HepG2 (cell line): ENCODE data around the gene ESPNL. TPM values are rescaled to one million over a fixed set of nuclear protein-coding genes. Genes with fewer than 3 reads are reported as not detected.

ENCODE experiments used
- ATRX ChIP-seq: sonication (generic); formaldehyde crosslinking; IDR thresholded peaks from 2 replicates; pipeline ENCODE4 v1.4.0; 2020; ENCODE audit warnings: missing genetic modification reagents, borderline replicate concordance
- ELF3 ChIP-seq: IDR thresholded peaks from 2 replicates; pipeline ENCODE4 v1.6.1; 2016; ENCODE audit warnings: missing genetic modification reagents, missing compliant biosample characterization
- FOXJ3 ChIP-seq: sonication (generic); formaldehyde crosslinking; IDR thresholded peaks from 2 replicates; pipeline ENCODE4 v1.4.0; 2020; ENCODE audit warnings: missing genetic modification reagents, mild to moderate bottlenecking, borderline replicate concordance
- FOXM1 ChIP-seq: sonication (generic); formaldehyde crosslinking; IDR thresholded peaks from 2 replicates; pipeline ENCODE4 v1.5.0; 2020; ENCODE audit warnings: missing genetic modification reagents
- JDP2 ChIP-seq: sonication (generic); formaldehyde crosslinking; IDR thresholded peaks from 2 replicates; pipeline ENCODE4 v1.8.1; 2022; ENCODE audit warnings: missing genetic modification reagents, borderline replicate concordance
- KLF9 ChIP-seq: IDR thresholded peaks from 2 replicates; pipeline ENCODE4 v1.6.1; 2016; ENCODE audit warnings: low read depth
- MIER3 ChIP-seq: IDR thresholded peaks from 2 replicates; pipeline ENCODE4 v1.6.1; 2016; ENCODE audit warnings: missing compliant biosample characterization, borderline replicate concordance
- MTF2 ChIP-seq: sonication (generic); formaldehyde crosslinking; IDR thresholded peaks from 2 replicates; pipeline ENCODE4 v1.5.0; 2020; ENCODE audit warnings: missing genetic modification reagents, borderline replicate concordance
- NFIB ChIP-seq: sonication (generic); formaldehyde crosslinking; IDR thresholded peaks from 2 replicates; pipeline ENCODE4 v1.9.0; 2021; ENCODE audit warnings: missing genetic modification reagents, mild to moderate bottlenecking, borderline replicate concordance
- POLR2G ChIP-seq: fragments of 200-400 bp; formaldehyde crosslinking; IDR thresholded peaks from 2 replicates; pipeline ENCODE4 v1.6.1; 2018; ENCODE audit warnings: mild to moderate bottlenecking, low read depth, low read length, moderate library complexity
- ZBTB38 ChIP-seq: sonication (generic); formaldehyde crosslinking; IDR thresholded peaks from 2 replicates; pipeline ENCODE4 v1.5.1; 2020; ENCODE audit warnings: mild to moderate bottlenecking, missing genetic modification reagents
- ZFP36 ChIP-seq: fragments of 150-350 bp; IDR thresholded peaks from 2 replicates; pipeline ENCODE4 v1.6.1; 2018; ENCODE audit warnings: borderline replicate concordance, low read length, low read depth; ENCODE audit not compliant: partially characterized antibody
- ZKSCAN1 ChIP-seq: fragments of 150-350 bp; IDR thresholded peaks from 2 replicates; pipeline ENCODE4 v1.6.1; 2014; ENCODE audit warnings: low read length
- ZNF30 ChIP-seq: sonication (generic); formaldehyde crosslinking; IDR thresholded peaks from 2 replicates; pipeline ENCODE4 v1.5.0; 2020; ENCODE audit warnings: mild to moderate bottlenecking, missing genetic modification reagents
- ZNF460 ChIP-seq: sonication (generic); formaldehyde crosslinking; IDR thresholded peaks from 2 replicates; pipeline ENCODE4 v1.5.1; 2020; ENCODE audit warnings: missing genetic modification reagents, mild to moderate bottlenecking, borderline replicate concordance
- ZNF496 ChIP-seq: sonication (generic); formaldehyde crosslinking; IDR thresholded peaks from 2 replicates; pipeline ENCODE4 v1.8.1; 2023; ENCODE audit warnings: mild to moderate bottlenecking, moderate library complexity, missing genetic modification reagents; ENCODE audit not compliant: insufficient replicate concordance
- ZNF629 ChIP-seq: sonication (generic); formaldehyde crosslinking; conservative IDR thresholded peaks from 2 replicates; pipeline ENCODE4 v1.5.0; 2020; ENCODE audit warnings: missing genetic modification reagents
- ZNF644 ChIP-seq: IDR thresholded peaks from 2 replicates; pipeline ENCODE4 v1.6.1; 2016; ENCODE audit warnings: low read depth
- ZNF672 ChIP-seq: sonication (generic); formaldehyde crosslinking; IDR thresholded peaks from 2 replicates; pipeline ENCODE4 v1.8.1; 2022; ENCODE audit warnings: missing genetic modification reagents
- ZSCAN20 ChIP-seq: sonication (generic); formaldehyde crosslinking; IDR thresholded peaks from 2 replicates; pipeline ENCODE4 v1.4.0; 2020; ENCODE audit warnings: missing genetic modification reagents, mild to moderate bottlenecking, borderline replicate concordance
- polyA plus RNA-seq, 8 experiments: library from polyadenylated mRNA; depleted of rRNA in 3 of 8; stranded (reverse) in 7 of 8; unstranded in 1 of 8; fragments of >200 nt; fragmentation: Illumina TruSeq in 4 of 8; extraction: Trizol in 4 of 8; gene quantifications; 2 replicates each; pipeline versions ENCODE4 v1.2.1 to v1.2.3, GENCODE V29; 2011 to 2016; ENCODE audit warnings: low read depth in 4 of 8, missing spikeins in 1 of 8, mixed read lengths in 1 of 8; ENCODE audit not compliant: insufficient read depth in 1 of 8
- total RNA-seq, 5 experiments: library from RNA; depleted of rRNA; stranded (reverse); fragments of >200 nt; fragmentation: Illumina TruSeq; extraction: Trizol; gene quantifications; 2 replicates each; pipeline ENCODE4 v1.2.3, GENCODE V29; 2016; ENCODE audit warnings: low read depth in 1 of 5
- TF ChIP-seq, protein P1 (sequence below): sonication (generic); formaldehyde crosslinking; IDR thresholded peaks from 2 replicates; pipeline ENCODE4 v1.5.0; 2020; ENCODE audit warnings: mild to moderate bottlenecking, missing genetic modification reagents
- TF ChIP-seq, protein P2 (sequence below): IDR thresholded peaks from 2 replicates; pipeline ENCODE4 v1.6.1; 2018; ENCODE audit warnings: missing genetic modification reagents, mild to moderate bottlenecking, missing compliant biosample characterization
- TF ChIP-seq, protein P3 (sequence below): IDR thresholded peaks from 2 replicates; pipeline ENCODE4 v1.6.1; 2018; ENCODE audit warnings: missing genetic modification reagents
- TF ChIP-seq, protein P4 (sequence below): sonication (generic); formaldehyde crosslinking; IDR thresholded peaks from 2 replicates; pipeline ENCODE4 v1.5.0; 2020; ENCODE audit warnings: mild to moderate bottlenecking, low read depth, missing genetic modification reagents, borderline replicate concordance

ESPNL gene
- total and polyA plus RNA-seq, 2 of the 13 experiments (the other 11 are each of a cell fraction or from before 2014, with no cell fraction given) = 0.45 to 0.80 TPM

DNA sequence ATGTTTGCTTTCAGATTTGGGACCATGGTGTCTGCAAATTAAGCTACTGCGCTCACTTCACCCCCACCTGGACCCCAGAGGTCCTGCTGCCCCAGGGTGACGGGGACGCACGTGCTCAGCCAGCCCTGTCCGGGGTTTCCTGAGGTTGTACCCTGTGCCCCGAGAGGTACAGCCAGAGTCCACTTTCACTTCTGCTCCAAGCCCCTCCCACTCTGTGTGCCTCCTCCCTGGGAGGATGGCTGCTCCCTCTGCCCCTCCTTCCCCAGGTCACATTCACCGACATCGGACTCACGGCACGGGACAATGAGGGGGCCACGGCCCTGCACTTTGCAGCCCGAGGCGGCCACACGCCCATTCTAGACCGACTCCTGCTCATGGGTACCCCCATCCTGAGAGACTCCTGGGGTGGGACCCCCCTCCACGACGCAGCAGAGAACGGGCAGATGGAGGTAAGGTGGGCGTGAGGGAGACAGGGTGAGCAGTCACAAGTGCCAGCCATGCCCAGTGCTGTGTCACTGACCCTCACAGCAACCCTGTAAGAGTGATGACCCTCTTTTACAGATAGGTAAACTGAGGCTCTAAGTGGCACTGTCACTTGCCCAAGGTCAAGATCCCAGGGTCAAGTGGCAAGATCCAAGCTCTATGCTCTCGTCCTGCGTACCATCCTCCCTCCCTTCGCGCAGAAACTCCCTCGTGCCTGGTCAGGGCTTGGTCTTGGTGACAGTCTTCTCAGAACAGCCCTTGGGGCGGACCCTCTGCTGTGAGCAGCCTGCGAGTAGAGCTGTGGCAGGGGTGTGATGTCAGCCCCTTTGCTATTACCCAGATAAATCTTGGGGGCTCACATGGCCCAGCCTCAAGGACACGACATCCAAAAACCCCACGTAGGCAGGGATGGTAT is 7.6 kb downstream of the ESPNL start (continued):
- TF ChIP-seq POLR2G (peak; percentile 70), ZBTB38 (peak; percentile 71; the same call in 1 of the 2 replicates), MIER3 (CRISPR knock-in tag) (peak; percentile 64; the same call in 1 of the 2 replicates), ZFP36 (no peak), ZKSCAN1 (no peak), FOXJ3 (CRISPR knock-in tag) (no peak), ZNF629 (CRISPR knock-in tag) (peak; percentile 79), KLF9 (no peak), ZNF460 (CRISPR knock-in tag) (no peak), FOXM1 (CRISPR knock-in tag) (no peak), ZNF30 (CRISPR knock-in tag) (no peak; the same call in 1 of the 2 replicates), ZNF496 (CRISPR knock-in tag) (no peak), MTF2 (CRISPR knock-in tag) (no peak), ATRX (CRISPR knock-in tag) (no peak; the same call in 1 of the 2 replicates), ELF3 (CRISPR knock-in tag) (peak; percentile 66; the same call in 1 of the 2 replicates), JDP2 (CRISPR knock-in tag) (no peak), ZNF644 (CRISPR knock-in tag) (no peak), ZNF672 (CRISPR knock-in tag) (no peak), NFIB (no peak), ZSCAN20 (CRISPR knock-in tag) (no peak)
- TF ChIP-seq, protein P1, sequence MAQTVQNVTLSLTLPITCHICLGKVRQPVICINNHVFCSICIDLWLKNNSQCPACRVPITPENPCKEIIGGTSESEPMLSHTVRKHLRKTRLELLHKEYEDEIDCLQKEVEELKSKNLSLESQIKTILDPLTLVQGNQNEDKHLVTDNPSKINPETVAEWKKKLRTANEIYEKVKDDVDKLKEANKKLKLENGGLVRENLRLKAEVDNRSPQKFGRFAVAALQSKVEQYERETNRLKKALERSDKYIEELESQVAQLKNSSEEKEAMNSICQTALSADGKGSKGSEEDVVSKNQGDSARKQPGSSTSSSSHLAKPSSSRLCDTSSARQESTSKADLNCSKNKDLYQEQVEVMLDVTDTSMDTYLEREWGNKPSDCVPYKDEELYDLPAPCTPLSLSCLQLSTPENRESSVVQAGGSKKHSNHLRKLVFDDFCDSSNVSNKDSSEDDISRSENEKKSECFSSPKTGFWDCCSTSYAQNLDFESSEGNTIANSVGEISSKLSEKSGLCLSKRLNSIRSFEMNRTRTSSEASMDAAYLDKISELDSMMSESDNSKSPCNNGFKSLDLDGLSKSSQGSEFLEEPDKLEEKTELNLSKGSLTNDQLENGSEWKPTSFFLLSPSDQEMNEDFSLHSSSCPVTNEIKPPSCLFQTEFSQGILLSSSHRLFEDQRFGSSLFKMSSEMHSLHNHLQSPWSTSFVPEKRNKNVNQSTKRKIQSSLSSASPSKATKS (CRISPR knock-in tag) = no peak
- TF ChIP-seq, protein P2, sequence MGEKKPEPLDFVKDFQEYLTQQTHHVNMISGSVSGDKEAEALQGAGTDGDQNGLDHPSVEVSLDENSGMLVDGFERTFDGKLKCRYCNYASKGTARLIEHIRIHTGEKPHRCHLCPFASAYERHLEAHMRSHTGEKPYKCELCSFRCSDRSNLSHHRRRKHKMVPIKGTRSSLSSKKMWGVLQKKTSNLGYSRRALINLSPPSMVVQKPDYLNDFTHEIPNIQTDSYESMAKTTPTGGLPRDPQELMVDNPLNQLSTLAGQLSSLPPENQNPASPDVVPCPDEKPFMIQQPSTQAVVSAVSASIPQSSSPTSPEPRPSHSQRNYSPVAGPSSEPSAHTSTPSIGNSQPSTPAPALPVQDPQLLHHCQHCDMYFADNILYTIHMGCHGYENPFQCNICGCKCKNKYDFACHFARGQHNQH (CRISPR knock-in tag) = peak; percentile 75; the same call in 1 of the 2 replicates
- TF ChIP-seq, protein P3, sequence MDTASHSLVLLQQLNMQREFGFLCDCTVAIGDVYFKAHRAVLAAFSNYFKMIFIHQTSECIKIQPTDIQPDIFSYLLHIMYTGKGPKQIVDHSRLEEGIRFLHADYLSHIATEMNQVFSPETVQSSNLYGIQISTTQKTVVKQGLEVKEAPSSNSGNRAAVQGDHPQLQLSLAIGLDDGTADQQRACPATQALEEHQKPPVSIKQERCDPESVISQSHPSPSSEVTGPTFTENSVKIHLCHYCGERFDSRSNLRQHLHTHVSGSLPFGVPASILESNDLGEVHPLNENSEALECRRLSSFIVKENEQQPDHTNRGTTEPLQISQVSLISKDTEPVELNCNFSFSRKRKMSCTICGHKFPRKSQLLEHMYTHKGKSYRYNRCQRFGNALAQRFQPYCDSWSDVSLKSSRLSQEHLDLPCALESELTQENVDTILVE (CRISPR knock-in tag) = peak; percentile 86; the same call in 1 of the 2 replicates
- TF ChIP-seq, protein P4, sequence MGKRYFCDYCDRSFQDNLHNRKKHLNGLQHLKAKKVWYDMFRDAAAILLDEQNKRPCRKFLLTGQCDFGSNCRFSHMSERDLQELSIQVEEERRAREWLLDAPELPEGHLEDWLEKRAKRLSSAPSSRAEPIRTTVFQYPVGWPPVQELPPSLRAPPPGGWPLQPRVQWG (CRISPR knock-in tag) = no peak
